Upper lobe of left lung (tissue), 4 donors: ENCODE results near the gene CCDC192.

ENCODE experiments used
- POLR2A ChIP-seq, 4 donors: fragments of 450-650 bp; IDR thresholded peaks; one replicate each; pipeline ENCODE4 v1.5.1; 2016 to 2017; ENCODE audit warnings: antibody characterized with exemption in 4 of 4, mild to moderate bottlenecking in 2 of 4
- TF ChIP-seq, protein P1 (sequence below), 6 experiments: fragments of 450-650 bp in 4 of 6; fragments of 200-600 bp in 2 of 6; sonication (generic) in 2 of 6; IDR thresholded peaks; one replicate each; pipeline ENCODE4 v1.5.1; 2016 to 2019; ENCODE audit warnings: antibody characterized with exemption in 6 of 6

DNA sequence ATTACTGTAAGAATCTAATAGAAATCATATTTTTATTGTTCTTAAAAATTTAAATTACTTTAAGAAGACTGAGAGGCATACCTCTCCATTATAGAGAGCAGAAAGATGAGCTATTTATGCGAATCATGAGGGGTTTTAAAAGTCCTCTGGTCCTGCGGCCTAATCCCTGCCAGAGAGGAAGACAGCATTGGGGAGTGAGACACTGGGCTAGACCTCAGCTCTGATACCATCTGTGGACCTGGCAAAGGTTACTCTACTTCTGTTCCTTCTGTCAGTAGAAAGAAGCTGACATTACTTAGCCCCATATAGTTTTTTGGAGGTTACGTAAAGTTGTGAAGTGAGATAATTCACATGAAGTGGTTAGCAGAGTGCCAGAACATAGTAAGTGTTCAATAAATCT lies 103.6 kb downstream of the CCDC192 start:
- TF ChIP-seq, protein P1, sequence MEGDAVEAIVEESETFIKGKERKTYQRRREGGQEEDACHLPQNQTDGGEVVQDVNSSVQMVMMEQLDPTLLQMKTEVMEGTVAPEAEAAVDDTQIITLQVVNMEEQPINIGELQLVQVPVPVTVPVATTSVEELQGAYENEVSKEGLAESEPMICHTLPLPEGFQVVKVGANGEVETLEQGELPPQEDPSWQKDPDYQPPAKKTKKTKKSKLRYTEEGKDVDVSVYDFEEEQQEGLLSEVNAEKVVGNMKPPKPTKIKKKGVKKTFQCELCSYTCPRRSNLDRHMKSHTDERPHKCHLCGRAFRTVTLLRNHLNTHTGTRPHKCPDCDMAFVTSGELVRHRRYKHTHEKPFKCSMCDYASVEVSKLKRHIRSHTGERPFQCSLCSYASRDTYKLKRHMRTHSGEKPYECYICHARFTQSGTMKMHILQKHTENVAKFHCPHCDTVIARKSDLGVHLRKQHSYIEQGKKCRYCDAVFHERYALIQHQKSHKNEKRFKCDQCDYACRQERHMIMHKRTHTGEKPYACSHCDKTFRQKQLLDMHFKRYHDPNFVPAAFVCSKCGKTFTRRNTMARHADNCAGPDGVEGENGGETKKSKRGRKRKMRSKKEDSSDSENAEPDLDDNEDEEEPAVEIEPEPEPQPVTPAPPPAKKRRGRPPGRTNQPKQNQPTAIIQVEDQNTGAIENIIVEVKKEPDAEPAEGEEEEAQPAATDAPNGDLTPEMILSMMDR (IDR thresholded peaks at IDR 0.05): no peak
- TF ChIP-seq POLR2A (IDR thresholded peaks at IDR 0.05): no peak
